ENCODE measurements around the gene MAST4. TPM values are rescaled to one million over a fixed set of nuclear protein-coding genes. Genes with fewer than 3 reads are reported as not detected.

Gene MAST4
- total RNA-seq, 2 experiments from 2014 or later: 1.3 to 21.9 TPM

DNA sequence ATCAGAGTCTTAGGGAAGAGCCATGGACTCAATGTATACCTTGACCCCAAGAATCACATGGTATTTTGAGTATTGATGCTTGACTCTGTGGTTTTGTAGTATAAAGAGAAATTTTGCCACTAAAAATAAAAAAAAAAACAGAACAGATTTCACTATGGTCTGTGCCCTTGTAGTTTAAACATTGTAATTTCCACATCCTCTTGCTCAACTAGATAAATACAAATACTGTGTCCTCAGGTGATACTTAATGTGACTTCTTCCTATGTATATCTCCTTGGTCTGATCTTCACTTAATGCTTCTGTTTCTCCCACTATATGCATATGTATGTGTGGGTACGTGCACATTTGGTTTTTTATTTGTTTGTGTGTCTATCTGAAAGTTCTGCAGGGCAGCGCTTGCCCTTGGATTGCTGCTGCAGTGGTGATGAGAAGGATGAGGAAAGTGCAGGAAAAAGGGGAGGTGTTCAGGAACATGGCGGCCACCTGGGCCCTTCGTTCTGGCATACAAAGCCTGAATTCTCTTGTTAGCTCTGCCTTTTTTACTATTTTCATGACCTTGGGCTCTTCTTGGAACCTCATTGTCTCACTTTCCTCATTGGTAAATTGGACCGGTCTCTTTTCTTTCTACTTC is 222.2 kb downstream of the MAST4 start:
- Histone ChIP-seq H3K36me3 (ENCODE audit: insufficient read depth, low read length) (no peaks in the 10 kb centered on the region), H3K79me2 (ENCODE audit: insufficient read depth, low read depth, low read length) (no peaks in the 10 kb centered on the region), H3K27ac (ENCODE audit: low read depth, low read length, poor library complexity, severe bottlenecking) (no peak overlapping the region), H3K9me3 (ENCODE audit: low read length) (no peaks in the 10 kb centered on the region), H4K20me1 (ENCODE audit: insufficient read depth, low read length) (no peaks in the 10 kb centered on the region), H2AFZ (ENCODE audit: low read length) (no peak overlapping the region), H3K4me1 (ENCODE audit: insufficient read depth, low read length, poor library complexity, severe bottlenecking) (no peaks in the 10 kb centered on the region), H3K4me3 (ENCODE audit: low read depth, low read length, poor library complexity, severe bottlenecking) (no peak overlapping the region), H3K4me2 (ENCODE audit: low read length) (no peak overlapping the region), H3K9me2 (ENCODE audit: insufficient read depth, low read length) (no peaks in the 10 kb centered on the region)
- DNase-seq (ENCODE audit: low spot score): no peak
- ChIA-PET CTCF (ENCODE audit: unreplicated experiment) (no interaction called here), POLR2A (interaction anchor here (0.7 to 1.3 kb wide), 3 partner anchors 10 to 114 kb away, joined by 3 to 4 read pairs (median 4); no protein-coding TSS in a partner anchor)
- intact Hi-C loops (cut with micrococcal nuclease; ENCODE audit: unreplicated experiment): no loop called here
- TF ChIP-seq, protein P1, sequence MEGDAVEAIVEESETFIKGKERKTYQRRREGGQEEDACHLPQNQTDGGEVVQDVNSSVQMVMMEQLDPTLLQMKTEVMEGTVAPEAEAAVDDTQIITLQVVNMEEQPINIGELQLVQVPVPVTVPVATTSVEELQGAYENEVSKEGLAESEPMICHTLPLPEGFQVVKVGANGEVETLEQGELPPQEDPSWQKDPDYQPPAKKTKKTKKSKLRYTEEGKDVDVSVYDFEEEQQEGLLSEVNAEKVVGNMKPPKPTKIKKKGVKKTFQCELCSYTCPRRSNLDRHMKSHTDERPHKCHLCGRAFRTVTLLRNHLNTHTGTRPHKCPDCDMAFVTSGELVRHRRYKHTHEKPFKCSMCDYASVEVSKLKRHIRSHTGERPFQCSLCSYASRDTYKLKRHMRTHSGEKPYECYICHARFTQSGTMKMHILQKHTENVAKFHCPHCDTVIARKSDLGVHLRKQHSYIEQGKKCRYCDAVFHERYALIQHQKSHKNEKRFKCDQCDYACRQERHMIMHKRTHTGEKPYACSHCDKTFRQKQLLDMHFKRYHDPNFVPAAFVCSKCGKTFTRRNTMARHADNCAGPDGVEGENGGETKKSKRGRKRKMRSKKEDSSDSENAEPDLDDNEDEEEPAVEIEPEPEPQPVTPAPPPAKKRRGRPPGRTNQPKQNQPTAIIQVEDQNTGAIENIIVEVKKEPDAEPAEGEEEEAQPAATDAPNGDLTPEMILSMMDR (conservative IDR thresholded peaks at IDR 0.05; ENCODE audit: low read length): no peak
- no TSS peak for BruUV-seq (replicated peaks)

DNA sequence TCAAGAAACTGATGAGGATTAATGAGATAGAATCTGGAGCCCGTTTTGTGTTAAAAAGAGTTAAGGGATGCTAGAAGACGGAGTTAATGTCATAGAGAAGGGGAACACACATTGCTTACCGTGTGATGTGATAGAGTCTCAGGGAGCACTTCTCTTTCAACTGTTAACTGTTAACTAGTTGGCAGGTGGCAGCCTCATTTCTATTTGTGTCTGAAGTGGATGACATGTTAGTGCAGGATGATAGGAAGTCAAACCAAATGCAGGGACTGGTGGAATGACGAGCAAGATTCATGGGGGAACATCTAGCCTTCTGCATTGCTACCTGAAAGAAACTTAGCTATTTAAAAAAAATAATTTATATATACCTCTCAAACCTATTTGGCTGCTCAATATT is 222.7 kb downstream of the MAST4 start:
- Histone ChIP-seq H3K79me2 (ENCODE audit: insufficient read depth, low read depth, low read length) (no peaks in the 10 kb centered on the region), H3K4me2 (ENCODE audit: low read length) (no peak overlapping the region), H4K20me1 (ENCODE audit: insufficient read depth, low read length) (no peaks in the 10 kb centered on the region), H3K4me3 (ENCODE audit: low read depth, low read length, poor library complexity, severe bottlenecking) (no peak overlapping the region), H3K4me1 (ENCODE audit: insufficient read depth, low read length, poor library complexity, severe bottlenecking) (no peaks in the 10 kb centered on the region), H3K9me3 (ENCODE audit: low read length) (no peaks in the 10 kb centered on the region), H3K36me3 (ENCODE audit: insufficient read depth, low read length) (no peaks in the 10 kb centered on the region), H2AFZ (ENCODE audit: low read length) (no peak overlapping the region), H3K9me2 (ENCODE audit: insufficient read depth, low read length) (no peaks in the 10 kb centered on the region), H3K27ac (ENCODE audit: low read depth, low read length, poor library complexity, severe bottlenecking) (no peak overlapping the region)
- POLR2A ChIA-PET: interaction anchor here (0.7 to 1.3 kb wide), 4 partner anchors 9 to 103 kb away, joined by 3 to 5 read pairs (median 4); no protein-coding TSS in a partner anchor
- no TSS peak for BruUV-seq (replicated peaks)
- intact Hi-C loops (cut with micrococcal nuclease; ENCODE audit: unreplicated experiment): no loop called here
- CTCF ChIA-PET (ENCODE audit: unreplicated experiment): no interaction called here
- DNase-seq (ENCODE audit: low spot score): no peak
- TF ChIP-seq EZH2phosphoT487 (IDR thresholded peaks at IDR 0.05; ENCODE audit: borderline replicate concordance, low read depth, low read length): no peak
- TF ChIP-seq, protein P1 (conservative IDR thresholded peaks at IDR 0.05; ENCODE audit: low read length): no peak

DNA sequence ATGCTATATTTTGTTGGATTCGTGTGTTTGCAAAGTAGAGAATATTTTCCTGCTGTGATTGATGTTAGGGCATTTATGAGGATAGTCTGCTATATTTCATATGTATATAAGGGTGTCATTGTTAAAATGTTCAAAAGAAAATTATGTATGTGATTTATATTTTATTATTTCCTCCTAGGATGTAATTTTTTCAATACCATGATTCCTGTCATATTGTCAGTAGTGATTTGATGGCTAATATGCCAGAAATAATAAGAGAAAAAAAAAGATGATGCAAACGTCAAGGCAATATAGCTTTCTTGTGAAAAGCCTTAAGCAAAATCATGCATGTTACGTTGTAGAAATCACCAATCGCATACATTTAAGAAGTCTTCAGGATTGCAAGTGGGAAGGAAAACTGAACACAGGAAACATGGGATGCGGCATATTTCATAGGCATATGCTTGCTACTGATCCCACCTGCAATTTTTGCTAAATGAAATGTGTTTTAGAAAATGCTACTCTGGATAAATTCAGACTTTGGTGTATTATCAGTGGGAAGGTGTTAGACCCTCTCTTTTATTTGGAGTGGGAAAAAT is 224.5 kb downstream of the MAST4 start:
- intact Hi-C loops (cut with micrococcal nuclease; ENCODE audit: unreplicated experiment): no loop called here
- no peak for TF ChIP-seq EZH2phosphoT487 (IDR thresholded peaks at IDR 0.05; ENCODE audit: borderline replicate concordance, low read depth, low read length)
- TF ChIP-seq, protein P1 (conservative IDR thresholded peaks at IDR 0.05; ENCODE audit: low read length): no peak
- no peak overlapping the region for H3K4me2 ChIP-seq (ENCODE audit: low read length)
- H4K20me1 ChIP-seq (ENCODE audit: insufficient read depth, low read length): no peaks in the 10 kb centered on the region
- no peaks in the 10 kb centered on the region for H3K9me3 ChIP-seq (ENCODE audit: low read length)
- H3K4me3 ChIP-seq (ENCODE audit: low read depth, low read length, poor library complexity, severe bottlenecking): no peak overlapping the region
- no peak overlapping the region for H2AFZ ChIP-seq (ENCODE audit: low read length)
- no peak for DNase-seq (ENCODE audit: low spot score)
- ChIA-PET CTCF (ENCODE audit: unreplicated experiment) (no interaction called here), POLR2A (interaction anchor here (0.7 to 1.0 kb wide), 3 partner anchors 110 to 389 kb away, joined by 3 to 4 read pairs (median 3); no protein-coding TSS in a partner anchor)
- BruUV-seq (replicated peaks): no TSS peak
- no peaks in the 10 kb centered on the region for H3K4me1 ChIP-seq (ENCODE audit: insufficient read depth, low read length, poor library complexity, severe bottlenecking)
- no peak overlapping the region for H3K27ac ChIP-seq (ENCODE audit: low read depth, low read length, poor library complexity, severe bottlenecking)
- no peaks in the 10 kb centered on the region for H3K36me3 ChIP-seq (ENCODE audit: insufficient read depth, low read length)
- H3K9me2 ChIP-seq (ENCODE audit: insufficient read depth, low read length): no peaks in the 10 kb centered on the region
- H3K79me2 ChIP-seq (ENCODE audit: insufficient read depth, low read depth, low read length): no peaks in the 10 kb centered on the region
